Parathyroid adenoma (tissue), 2 donors: Measurements from ENCODE around the gene UROD.
A peak's percentile ranks its signal among the peaks of the same experiment; 100 is the strongest.

Experiments
- H2AFZ ChIP-seq: fragments of 300-600 bp; sonication (generic); one replicate; pipeline ENCODE4 v1.7.0; 2017; ENCODE audit warnings: antibody characterized with exemption, mild to moderate bottlenecking
- H3K27ac ChIP-seq: fragments of 300-600 bp; sonication (generic); one replicate; pipeline ENCODE4 v1.7.0; 2017
- H3K27me3 ChIP-seq: fragments of 300-600 bp; sonication (generic); one replicate; pipeline ENCODE4 v1.7.0; 2017; ENCODE audit warnings: low read length; ENCODE audit not compliant: control insufficient read depth, insufficient read depth
- H3K36me3 ChIP-seq: fragments of 300-600 bp; sonication (generic); one replicate; pipeline ENCODE4 v1.7.0; 2017; ENCODE audit warnings: low read length; ENCODE audit not compliant: control insufficient read depth, insufficient read depth
- H3K4me1 ChIP-seq: fragments of 300-600 bp; sonication (generic); one replicate; pipeline ENCODE4 v1.7.0; 2017; ENCODE audit warnings: control low read depth
- H3K4me2 ChIP-seq: fragments of 300-600 bp; sonication (generic); one replicate; pipeline ENCODE4 v1.7.0; 2017; ENCODE audit warnings: low read length
- H3K4me3 ChIP-seq: fragments of 300-600 bp; sonication (generic); one replicate; pipeline ENCODE4 v1.7.0; 2017; ENCODE audit warnings: low read depth, low read length
- H3K79me2 ChIP-seq: fragments of 300-600 bp; sonication (generic); one replicate; pipeline ENCODE4 v1.7.0; 2017; ENCODE audit warnings: control low read depth
- H3K9ac ChIP-seq: fragments of 300-600 bp; sonication (generic); one replicate; pipeline ENCODE4 v1.7.0; 2017; ENCODE audit warnings: mild to moderate bottlenecking
- H3K9me3 ChIP-seq: fragments of 300-600 bp; sonication (generic); one replicate; pipeline ENCODE4 v1.7.0; 2017; ENCODE audit warnings: low read length; ENCODE audit not compliant: control insufficient read depth
- CTCF ChIP-seq: fragments of 300-600 bp; sonication (generic); IDR thresholded peaks from one replicate; pipeline ENCODE4 v1.7.0; 2017; ENCODE audit warnings: antibody characterized with exemption, mild to moderate bottlenecking
- donor health status: primary hyperparathyroidism.

UROD gene

GRCh38 chr1:45008516-45008915, 3.5 kb upstream of the UROD start:
- Histone ChIP-seq H3K9ac (no peak overlapping the region), H3K4me2 (no peak overlapping the region), H3K9me3 (no peaks in the 10 kb centered on the region), H3K27me3 (no peaks in the 10 kb centered on the region), H2AFZ (no peak overlapping the region), H3K27ac (no peak overlapping the region), H3K4me1 (peaks cover 4% of the 10 kb centered on the region), H3K4me3 (no peak overlapping the region), H3K79me2 (no peaks in the 10 kb centered on the region), H3K36me3 (no peaks in the 10 kb centered on the region)
- TF ChIP-seq CTCF: no peak

DNA sequence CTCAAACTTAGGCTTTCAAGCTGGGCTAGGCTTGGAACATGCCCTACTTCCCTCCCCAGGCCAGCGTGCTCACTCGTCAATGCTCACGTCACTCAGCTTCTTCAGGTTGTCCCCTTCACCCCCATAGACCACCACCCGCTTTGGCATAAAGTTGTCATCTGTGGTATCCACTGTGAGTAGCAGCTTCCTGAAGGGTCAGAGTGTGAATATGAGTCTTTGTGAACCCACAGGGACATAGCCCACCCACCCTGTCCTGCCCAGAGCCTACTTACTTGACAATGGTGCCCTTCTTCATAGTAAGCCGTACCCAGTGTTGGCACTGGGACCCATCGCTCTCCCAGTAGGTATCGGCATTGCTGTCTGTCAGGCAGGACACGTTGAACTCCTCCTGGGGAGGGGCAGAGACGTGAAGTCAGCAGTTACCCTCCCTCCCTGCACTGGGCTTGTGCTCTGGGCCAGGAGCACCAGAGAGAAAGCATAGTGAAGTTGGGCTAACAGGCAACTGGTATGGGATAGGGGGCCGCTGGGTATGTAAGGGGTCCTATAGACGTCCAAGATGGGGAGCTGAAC, 2.7 kb upstream of the UROD start:
- Histone ChIP-seq H3K27me3 (no peaks in the 10 kb centered on the region), H3K4me1 (peaks cover 4% of the 10 kb centered on the region), H3K4me3 (peak overlapping the region; percentile 87), H3K9me3 (no peaks in the 10 kb centered on the region), H3K4me2 (peak overlapping the region; percentile 99), H3K36me3 (no peaks in the 10 kb centered on the region), H3K9ac (no peak overlapping the region), H3K27ac (no peak overlapping the region), H3K79me2 (no peaks in the 10 kb centered on the region), H2AFZ (no peak overlapping the region)
- TF ChIP-seq CTCF: no peak

GRCh38 chr1:45009956-45010854, 1.8 kb upstream of the UROD start:
- Histone ChIP-seq H3K27me3 (no peaks in the 10 kb centered on the region), H3K9ac (no peak overlapping the region), H3K4me1 (peaks cover 4% of the 10 kb centered on the region), H3K4me3 (peak overlapping the region; percentile 87), H3K79me2 (no peaks in the 10 kb centered on the region), H3K9me3 (no peaks in the 10 kb centered on the region), H2AFZ (peak overlapping the region; percentile 85), H3K4me2 (peak overlapping the region; percentile 99), H3K36me3 (no peaks in the 10 kb centered on the region), H3K27ac (peak overlapping the region; percentile 55)
- no peak for TF ChIP-seq CTCF

DNA sequence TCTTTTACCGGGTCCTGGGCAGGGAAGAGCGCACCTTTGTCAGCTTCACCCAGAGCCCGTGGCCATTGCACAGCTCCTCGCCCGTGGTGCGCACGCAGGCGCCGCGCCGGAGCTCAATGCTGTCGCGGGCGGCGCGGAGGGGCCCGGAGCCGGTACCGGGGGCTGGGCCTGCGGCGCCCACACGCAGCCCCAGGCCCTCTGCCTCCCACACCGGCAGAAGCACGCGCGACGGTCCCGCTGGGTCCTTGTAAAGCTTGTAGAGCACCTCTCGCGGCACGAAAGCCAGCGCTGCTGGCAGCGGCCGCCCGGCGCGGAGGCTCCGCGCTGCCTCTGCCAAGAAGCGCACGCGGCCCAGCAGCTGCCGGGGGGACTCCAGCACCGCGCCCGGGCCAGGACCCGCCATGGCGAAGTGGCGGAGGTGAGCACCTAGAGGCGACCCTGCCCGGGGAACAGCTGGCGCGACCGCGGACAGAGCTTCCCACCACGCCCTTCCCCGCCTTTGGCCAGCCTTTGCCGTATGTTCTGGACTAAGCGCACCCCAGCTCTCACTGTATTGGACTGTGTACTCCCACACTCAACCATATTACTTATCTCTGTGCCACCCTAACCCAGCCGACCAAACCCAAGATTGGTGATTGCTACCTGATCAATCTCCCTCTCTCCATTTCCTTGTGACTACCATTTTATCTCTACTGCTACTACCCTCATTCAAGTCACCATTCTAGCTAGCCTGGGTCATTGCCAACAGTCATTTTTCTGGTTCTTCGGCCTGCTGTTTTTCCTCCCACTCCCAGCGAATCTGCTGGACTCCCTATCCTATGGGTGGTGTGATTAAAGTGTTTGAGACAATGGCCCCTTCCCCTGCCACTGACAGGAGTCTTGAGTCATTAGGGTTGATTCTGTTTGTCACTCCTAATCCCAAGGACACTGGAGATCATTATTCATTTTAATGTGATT, 921 bp upstream of the UROD start, which contains the start of gene HECTD3:
Gene HECTD3, minus strand, starts transcription at position 470 of the 957 bp plus-strand sequence. Its CDS starts 67 bp downstream, at position 403.
- Histone ChIP-seq H3K9me3 (no peaks in the 10 kb centered on the region), H2AFZ (peak within 1 kb of the TSS; percentile 90), H3K4me1 (peaks cover 4% of the 10 kb centered on the region), H3K4me2 (peak within 1 kb of the TSS; percentile 99), H3K9ac (no peak within 1 kb of the TSS), H3K79me2 (no peaks in the 10 kb centered on the region), H3K36me3 (no peaks in the 10 kb centered on the region), H3K4me3 (peak within 1 kb of the TSS; percentile 87), H3K27me3 (no peaks in the 10 kb centered on the region), H3K27ac (peak within 1 kb of the TSS; percentile 55)
- no peak for TF ChIP-seq CTCF
